Colonic mucosa (tissue), 4 donors: Measurements from ENCODE around the gene TAGLN2. TPM values are rescaled to one million over a fixed set of nuclear protein-coding genes. Genes with fewer than 3 reads are reported as not detected.

Experiments used
- DNase-seq: peaks from one replicate; pipeline ENCODE4 v3.0.0-alpha.2; 2020
- H3K27ac ChIP-seq: fragments of 200-600 bp; one replicate; pipeline ENCODE4 v1.8.0; 2021
- H3K27me3 ChIP-seq: fragments of 200-600 bp; one replicate; pipeline ENCODE4 v1.8.0; 2021
- H3K36me3 ChIP-seq: fragments of 200-600 bp; one replicate; pipeline ENCODE4 v1.8.0; 2021
- H3K4me1 ChIP-seq: fragments of 200-600 bp; one replicate; pipeline ENCODE4 v1.8.0; 2021; ENCODE audit warnings: mild to moderate bottlenecking
- H3K4me3 ChIP-seq: fragments of 200-600 bp; one replicate; pipeline ENCODE4 v1.8.0; 2021
- H3K9ac ChIP-seq, 2 donors: one replicate each; pipeline ENCODE4 v1.7.0; 2013; ENCODE audit warnings: control low read depth in 2 of 2, low read depth in 2 of 2, low read length in 2 of 2
- H3K9me3 ChIP-seq: fragments of 200-600 bp; one replicate; pipeline ENCODE4 v1.8.0; 2021
- intact Hi-C: fragments of 100-400 bp; cut with DNase I; formaldehyde crosslinking; loops from one replicate; pipeline ENCODE4 v1.14.1; 2022
- total RNA-seq, 2 donors: library from RNA; stranded (reverse); fragmentation: NEBNext Ultra II Directional in 1 of 2; extraction: Animal tissue kit (Norgen Biotek cat#: 25700) in 1 of 2; gene quantifications; one replicate each; pipeline ENCODE4 v1.2.1, GENCODE V29; 2021
- TF ChIP-seq, protein P1 (sequence below): fragments of 200-600 bp; IDR thresholded peaks from one replicate; pipeline ENCODE4 v1.8.0; 2022; ENCODE audit warnings: antibody characterized with exemption, mild to moderate bottlenecking
- donor health status: healthy.
- donor health status: DM: no; HTN: no; CAD: no.
- donor health status: DM: no; HTN: no; CAD: no.

The TAGLN2 gene
- total RNA-seq, 2 donors from 2014 or later: 354 to 515 TPM

DNA sequence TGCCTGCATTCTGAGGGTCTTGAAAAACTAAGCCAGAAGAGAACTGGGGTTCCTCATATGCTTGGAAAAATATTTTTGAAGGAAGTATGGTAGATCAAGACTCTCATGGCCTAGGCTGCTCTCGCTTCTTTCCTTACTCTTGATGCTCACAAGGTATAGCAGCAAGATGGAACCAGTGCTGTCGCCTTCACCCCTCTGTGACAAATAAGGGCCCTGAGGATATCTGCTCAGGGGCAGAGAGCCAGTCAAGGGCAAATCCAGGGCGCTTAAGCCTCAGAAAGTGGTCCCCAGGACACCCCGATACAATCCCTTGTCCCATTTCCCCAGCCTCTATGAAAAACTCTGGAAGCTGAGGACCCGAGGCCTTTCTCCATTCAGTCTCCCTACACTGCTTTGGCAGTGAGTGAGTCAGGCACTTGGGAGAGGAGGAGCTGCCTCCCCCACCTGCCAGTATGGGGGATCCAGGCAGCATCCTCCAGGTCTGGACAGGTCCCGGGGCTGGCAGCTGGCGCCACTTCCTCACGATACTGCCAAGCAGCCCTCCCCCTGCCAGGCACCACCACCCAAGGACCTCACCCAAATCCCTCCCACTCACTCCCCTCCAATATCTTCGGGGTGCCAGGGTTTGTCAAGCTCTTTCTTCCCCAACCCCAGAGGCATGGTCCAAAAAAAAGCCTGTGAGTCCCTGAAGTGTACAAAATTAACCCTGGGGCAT, 18.8 kb upstream of the TAGLN2 start:
- intact Hi-C loops: no loop called here
- Histone ChIP-seq H3K4me1 (peaks cover 11% of the 10 kb centered on the region), H3K9ac (no peak overlapping the region)

DNA sequence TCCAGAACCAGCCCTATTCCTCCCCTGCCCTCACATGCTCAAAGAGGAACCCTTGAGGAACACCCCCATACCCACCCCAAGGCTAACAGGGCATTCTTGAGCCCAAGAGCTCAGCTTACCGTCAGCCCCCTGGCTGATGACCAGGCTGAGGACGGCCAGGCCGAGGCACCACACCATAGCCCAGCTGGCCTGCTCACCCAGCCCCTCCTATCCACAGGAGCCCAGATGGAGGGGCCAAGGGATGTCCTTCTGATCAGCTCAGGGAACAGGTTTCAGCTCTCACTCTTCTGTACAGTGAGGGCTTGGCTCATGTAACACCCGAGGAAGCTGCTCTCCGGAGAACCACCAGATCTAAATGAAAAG, 18.0 kb upstream of the TAGLN2 start:
- TF ChIP-seq, protein P1, sequence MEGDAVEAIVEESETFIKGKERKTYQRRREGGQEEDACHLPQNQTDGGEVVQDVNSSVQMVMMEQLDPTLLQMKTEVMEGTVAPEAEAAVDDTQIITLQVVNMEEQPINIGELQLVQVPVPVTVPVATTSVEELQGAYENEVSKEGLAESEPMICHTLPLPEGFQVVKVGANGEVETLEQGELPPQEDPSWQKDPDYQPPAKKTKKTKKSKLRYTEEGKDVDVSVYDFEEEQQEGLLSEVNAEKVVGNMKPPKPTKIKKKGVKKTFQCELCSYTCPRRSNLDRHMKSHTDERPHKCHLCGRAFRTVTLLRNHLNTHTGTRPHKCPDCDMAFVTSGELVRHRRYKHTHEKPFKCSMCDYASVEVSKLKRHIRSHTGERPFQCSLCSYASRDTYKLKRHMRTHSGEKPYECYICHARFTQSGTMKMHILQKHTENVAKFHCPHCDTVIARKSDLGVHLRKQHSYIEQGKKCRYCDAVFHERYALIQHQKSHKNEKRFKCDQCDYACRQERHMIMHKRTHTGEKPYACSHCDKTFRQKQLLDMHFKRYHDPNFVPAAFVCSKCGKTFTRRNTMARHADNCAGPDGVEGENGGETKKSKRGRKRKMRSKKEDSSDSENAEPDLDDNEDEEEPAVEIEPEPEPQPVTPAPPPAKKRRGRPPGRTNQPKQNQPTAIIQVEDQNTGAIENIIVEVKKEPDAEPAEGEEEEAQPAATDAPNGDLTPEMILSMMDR: no peak
- H3K27me3 ChIP-seq: no peaks in the 10 kb centered on the region
- H3K27ac ChIP-seq: no peak overlapping the region
- H3K9ac ChIP-seq: no peak overlapping the region
- peaks cover 17% of the 10 kb centered on the region for H3K4me1 ChIP-seq
- no peaks in the 10 kb centered on the region for H3K9me3 ChIP-seq
- no peak for DNase-seq
- H3K4me3 ChIP-seq: no peak overlapping the region
- intact Hi-C loops: no loop called here
- no peaks in the 10 kb centered on the region for H3K36me3 ChIP-seq

More for the DNA sequence above, 18.8 kb upstream of the TAGLN2 start:
- no peak for DNase-seq
- Histone ChIP-seq H3K27ac (no peak overlapping the region), H3K4me3 (peak overlapping the region; percentile 49), H3K36me3 (no peaks in the 10 kb centered on the region), H3K27me3 (no peaks in the 10 kb centered on the region), H3K9me3 (no peaks in the 10 kb centered on the region)
- TF ChIP-seq, protein P1: no peak

DNA sequence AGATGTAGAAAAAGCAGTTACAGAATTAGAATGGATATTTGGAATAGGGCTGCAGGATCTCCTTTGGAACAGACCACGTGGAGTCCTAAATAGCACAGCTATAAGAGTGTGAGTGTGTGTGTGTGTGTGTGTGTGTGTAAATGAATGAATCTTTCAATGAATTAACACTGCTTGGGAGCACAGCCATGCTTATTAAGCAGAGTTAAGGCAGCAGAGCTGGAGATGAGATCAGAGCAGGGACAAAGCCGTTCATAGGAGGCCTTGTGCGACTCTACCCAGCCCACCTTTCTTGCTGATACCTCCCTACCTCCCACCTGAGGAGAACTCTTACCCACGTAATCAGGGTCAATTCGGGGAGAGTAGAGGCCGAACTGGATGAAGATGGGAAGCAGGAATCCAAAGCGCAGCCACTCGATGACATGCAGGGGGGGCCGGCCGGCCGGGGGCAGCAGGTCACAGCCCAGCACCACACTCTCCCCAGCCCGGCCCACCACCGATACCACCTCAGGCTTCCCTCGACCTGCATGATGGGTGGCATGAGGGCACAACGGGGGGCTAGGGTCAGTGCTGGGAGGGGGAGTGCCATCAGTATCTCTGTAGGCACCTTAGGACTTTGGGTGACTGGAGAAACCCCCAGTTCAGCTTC, 17.4 kb upstream of the TAGLN2 start:
- Histone ChIP-seq H3K9me3 (no peaks in the 10 kb centered on the region), H3K36me3 (no peaks in the 10 kb centered on the region), H3K4me1 (peaks cover 22% of the 10 kb centered on the region), H3K9ac (peak overlapping the region in 1 of 2 donors; percentile 9), H3K4me3 (no peak overlapping the region), H3K27me3 (no peaks in the 10 kb centered on the region), H3K27ac (no peak overlapping the region)
- DNase-seq: no peak
- TF ChIP-seq, protein P1: no peak
- intact Hi-C loops: no loop called here

DNA sequence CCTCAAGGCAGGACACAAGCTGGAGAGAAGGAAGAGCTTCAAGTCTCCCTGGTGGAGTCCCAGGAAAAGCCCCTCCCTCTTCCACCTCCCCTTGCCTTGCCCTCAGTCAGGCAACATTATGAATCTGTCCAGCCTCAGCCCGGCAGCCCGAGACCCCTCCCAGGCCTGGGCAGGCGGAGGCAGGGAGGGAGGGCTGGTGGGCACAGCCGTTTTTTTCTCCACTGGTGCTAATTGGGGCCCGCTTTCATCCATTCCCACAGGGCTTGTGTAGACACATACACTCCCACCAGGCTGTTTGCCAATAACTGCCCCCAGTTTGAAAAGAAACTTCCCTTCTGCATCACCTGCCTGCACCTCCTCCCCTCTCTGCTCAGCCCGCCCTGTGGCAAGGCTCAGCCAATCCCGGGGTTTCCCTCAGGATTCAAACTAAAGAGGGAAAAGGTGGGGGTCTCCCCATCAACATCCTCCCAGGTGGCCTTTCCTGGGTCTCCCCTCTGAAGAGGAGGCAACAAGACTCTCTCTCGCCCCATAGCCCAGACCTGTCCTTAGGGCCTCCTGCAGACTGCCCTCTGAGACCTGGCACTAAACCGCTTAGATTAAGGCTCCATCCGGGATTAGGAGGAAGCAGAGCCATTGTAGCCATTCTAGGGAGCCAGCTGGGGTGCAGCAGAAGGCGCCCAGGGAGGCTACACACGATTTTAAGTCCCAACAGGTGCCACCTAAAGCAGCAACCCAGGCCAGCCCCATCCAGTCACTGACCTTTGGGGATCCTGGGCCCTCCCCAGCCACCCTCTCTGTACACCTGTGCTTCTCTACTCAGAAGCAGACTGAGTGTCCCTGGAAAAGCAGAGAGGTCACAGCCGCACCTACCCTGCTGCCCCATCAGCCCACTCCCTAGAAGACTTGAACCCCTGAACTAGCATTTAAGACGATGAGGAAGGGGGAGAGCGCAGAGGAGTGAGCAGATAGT, 16.6 kb upstream of the TAGLN2 start:
- Histone ChIP-seq H3K4me1 (peaks cover 31% of the 10 kb centered on the region), H3K4me3 (no peak overlapping the region), H3K27me3 (no peaks in the 10 kb centered on the region), H3K27ac (no peak overlapping the region), H3K9ac (peak overlapping the region in 1 of 2 donors; percentile 9), H3K36me3 (no peaks in the 10 kb centered on the region), H3K9me3 (no peaks in the 10 kb centered on the region)
- TF ChIP-seq, protein P1: no peak
- intact Hi-C loops: no loop called here
- DNase-seq: no peak

DNA sequence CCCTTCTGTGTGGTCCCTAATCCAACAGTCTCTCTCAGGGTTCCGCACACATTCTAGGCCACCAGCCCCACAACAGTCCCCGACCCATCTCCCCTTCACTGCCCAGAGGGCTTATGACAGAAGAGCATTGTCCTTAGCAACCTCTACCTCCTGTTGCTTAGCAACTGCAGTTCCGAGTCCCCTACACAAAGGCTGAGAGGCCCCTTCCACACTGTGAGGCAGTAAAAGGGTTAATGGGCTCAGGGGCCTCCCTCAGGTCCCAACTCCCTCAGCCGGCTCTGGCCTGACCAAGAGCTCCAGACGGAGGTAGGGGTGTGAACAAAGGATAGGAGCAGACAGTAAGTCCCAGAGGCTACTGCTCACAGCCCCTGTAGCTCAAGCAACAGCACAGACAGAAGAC, 15.8 kb upstream of the TAGLN2 start:
- no peak overlapping the region for H3K9ac ChIP-seq
- H3K27me3 ChIP-seq: no peaks in the 10 kb centered on the region
- intact Hi-C loops: no loop called here
- no peak for DNase-seq
- H3K9me3 ChIP-seq: no peaks in the 10 kb centered on the region
- H3K4me3 ChIP-seq: no peak overlapping the region
- H3K4me1 ChIP-seq: peaks cover 32% of the 10 kb centered on the region
- no peak overlapping the region for H3K27ac ChIP-seq
- no peaks in the 10 kb centered on the region for H3K36me3 ChIP-seq
- TF ChIP-seq, protein P1: no peak
